Caco-2 (cell line): Measurements from ENCODE around the gene DENND2D. TPM values are rescaled to one million over a fixed set of nuclear protein-coding genes. Genes with fewer than 3 reads are reported as not detected.

Experiments
- BruUV-seq: library from RNA; stranded (reverse); fragments of 400-500 nt; replicated peaks from 2 replicates; lab custom pipeline; 2021; lab: Mats Ljungman, UMichigan
- CTCF ChIA-PET: fragments of 300-600 bp; sonication (Branson Sonifier 250); formaldehyde crosslinking; loops from one replicate; lab custom pipeline; 2022; ENCODE audit warnings: antibody characterized with exemption; lab: Charles Lee
- POLR2A ChIA-PET: fragments of 300-600 bp; sonication (Branson Sonifier 250); formaldehyde crosslinking; loops from one replicate; lab custom pipeline; 2022; ENCODE audit warnings: antibody characterized with exemption; lab: Charles Lee
- DNase-seq, 2 experiments: peaks; one replicate each; pipeline versions ENCODE4 v3.0.0 to v3.0.0-alpha.2; 2020 to 2022
- H3K27me3 ChIP-seq: replicated peaks from 2 replicates; pipeline ENCODE4 v1.6.0; 2011; ENCODE audit warnings: low read length; ENCODE audit not compliant: control insufficient read depth, insufficient read depth
- H3K36me3 ChIP-seq: 2 replicates; pipeline ENCODE4 v1.5.1; 2011; ENCODE audit warnings: low read length; ENCODE audit not compliant: control insufficient read depth, insufficient read depth
- H3K4me1 ChIP-seq: fragments of 250-450 bp; sonication (Bioruptor Pico); 2 replicates; pipeline ENCODE4 v1.5.1; 2020; ENCODE audit warnings: mild to moderate bottlenecking
- H3K4me3 ChIP-seq: 2 replicates; pipeline ENCODE4 v1.5.1; 2011; ENCODE audit warnings: low read depth, mild to moderate bottlenecking, control low read depth, low read length
- H3K9me3 ChIP-seq: fragments of 250-450 bp; sonication (Bioruptor Pico); 2 replicates; pipeline ENCODE4 v1.5.1; 2020; ENCODE audit warnings: mild to moderate bottlenecking, moderate library complexity
- H3K27ac Mint-ChIP-seq: one replicate; pipeline ENCODE4 v1.8.0; 2022; ENCODE audit warnings: mixed read lengths; ENCODE audit not compliant: unreplicated experiment
- H3K27me3 Mint-ChIP-seq: one replicate; pipeline ENCODE4 v1.8.0; 2022; ENCODE audit warnings: mixed read lengths; ENCODE audit not compliant: insufficient read depth, unreplicated experiment
- H3K36me3 Mint-ChIP-seq: one replicate; pipeline ENCODE4 v1.8.0; 2022; ENCODE audit warnings: mild to moderate bottlenecking, mixed read lengths; ENCODE audit not compliant: insufficient read depth, unreplicated experiment
- H3K4me1 Mint-ChIP-seq: one replicate; pipeline ENCODE4 v1.8.0; 2022; ENCODE audit warnings: low read depth, mixed read lengths; ENCODE audit not compliant: unreplicated experiment
- H3K4me3 Mint-ChIP-seq: one replicate; pipeline ENCODE4 v1.8.0; 2022; ENCODE audit warnings: mild to moderate bottlenecking, moderate library complexity, mixed read lengths; ENCODE audit not compliant: unreplicated experiment
- H3K9me3 Mint-ChIP-seq: one replicate; pipeline ENCODE4 v1.8.0; 2022; ENCODE audit warnings: mixed read lengths; ENCODE audit not compliant: unreplicated experiment
- CTCF ChIP-seq, 2 experiments: fragments of 200-600 bp in 1 of 2; IDR thresholded peaks; 1 replicate in 1 of 2; 2 replicates in 1 of 2; pipeline versions ENCODE4 v1.5.1 to v1.8.0; 2011 to 2022; ENCODE audit warnings: antibody characterized with exemption in 1 of 2, control low read depth in 1 of 2, inconsistent platforms in 1 of 2, low read depth in 1 of 2, low read length in 1 of 2, mild to moderate bottlenecking in 1 of 2, moderate library complexity in 1 of 2; ENCODE audit not compliant: insufficient read depth in 1 of 2, severe bottlenecking in 1 of 2, unreplicated experiment in 1 of 2
- intact Hi-C: fragments of 100-400 bp; cut with micrococcal nuclease; formaldehyde crosslinking; loops from one replicate; pipeline ENCODE4 v1.10.0; 2022; ENCODE audit not compliant: unreplicated experiment
- total RNA-seq: library from RNA; stranded (reverse); gene quantifications from 2 replicates; pipeline ENCODE4 v1.2.3, GENCODE V29; 2022

The DENND2D gene
- total RNA-seq, 1 experiment from 2014 or later, result 20.4 TPM

GRCh38 chr1:111227851-111228747, 27.7 kb upstream of the DENND2D start:
- intact Hi-C loops, result no loop called here
- no peak overlapping the region for H3K4me3 Mint-ChIP-seq
- H3K27ac Mint-ChIP-seq, result no peak overlapping the region

GRCh38 chr1:111227434-111227833, 27.0 kb upstream of the DENND2D start, which contains the start of gene CHI3L2:
TSS of gene CHI3L2 (plus strand) at chr1:111227713. CDS start at chr1:111227730, 17 bp downstream.
- no TSS peak for BruUV-seq
- H3K27me3 Mint-ChIP-seq, result no peaks in the 10 kb centered on the region
- ChIA-PET POLR2A (no interaction called here), CTCF (no interaction called here)
- peaks cover 5% of the 10 kb centered on the region for H3K36me3 Mint-ChIP-seq
- H3K9me3 Mint-ChIP-seq, result no peaks in the 10 kb centered on the region
- no peaks in the 10 kb centered on the region for H3K27me3 ChIP-seq
- DNase-seq, result no peak
- H3K27ac Mint-ChIP-seq, result no peak within 1 kb of the TSS
- H3K4me1 Mint-ChIP-seq, result peaks cover 6% of the 10 kb centered on the region
- no peaks in the 10 kb centered on the region for H3K9me3 ChIP-seq
- intact Hi-C loops, result no loop called here
- TF ChIP-seq CTCF (IDR thresholded peaks at IDR 0.05; ENCODE audit: insufficient read depth in 1 of 2, low read depth in 1 of 2, low read length in 1 of 2, severe bottlenecking in 1 of 2, unreplicated experiment in 1 of 2), result no peak
- no peak within 1 kb of the TSS for H3K4me3 ChIP-seq
- peaks cover 11% of the 10 kb centered on the region; the same call in 1 of the 2 replicates for H3K4me1 ChIP-seq
- no peak within 1 kb of the TSS for H3K4me3 Mint-ChIP-seq
- H3K36me3 ChIP-seq, result no peaks in the 10 kb centered on the region

More at GRCh38 chr1:111227851-111228747, 27.7 kb upstream of the DENND2D start:
- H3K36me3 Mint-ChIP-seq, result no peaks in the 10 kb centered on the region
- TF ChIP-seq CTCF (IDR thresholded peaks at IDR 0.05; ENCODE audit: insufficient read depth in 1 of 2, low read depth in 1 of 2, low read length in 1 of 2, severe bottlenecking in 1 of 2, unreplicated experiment in 1 of 2), result no peak
- Histone ChIP-seq H3K27me3 (no peaks in the 10 kb centered on the region), H3K9me3 (no peaks in the 10 kb centered on the region), H3K4me1 (peaks cover 7% of the 10 kb centered on the region; the same call in 1 of the 2 replicates), H3K4me3 (no peak overlapping the region), H3K36me3 (no peaks in the 10 kb centered on the region)
- H3K9me3 Mint-ChIP-seq, result no peaks in the 10 kb centered on the region
- ChIA-PET POLR2A (interaction anchor here (0.8 kb wide), 1 partner anchor 24 kb away, joined by 4 read pairs; no protein-coding TSS in a partner anchor), CTCF (no interaction called here)
- no TSS peak for BruUV-seq
- H3K27me3 Mint-ChIP-seq, result no peaks in the 10 kb centered on the region
- no peak for DNase-seq
- no peaks in the 10 kb centered on the region for H3K4me1 Mint-ChIP-seq

- POLR2A ChIA-PET, result no interaction called here
- CTCF ChIA-PET, result no interaction called here
- DNase-seq, result no peak
- H3K9me3 ChIP-seq, result no peaks in the 10 kb centered on the region
- peaks cover 18% of the 10 kb centered on the region for H3K4me1 ChIP-seq
- intact Hi-C loops, result no loop called here
- no peak for TF ChIP-seq CTCF (IDR thresholded peaks at IDR 0.05; ENCODE audit: insufficient read depth in 1 of 2, low read depth in 1 of 2, low read length in 1 of 2, severe bottlenecking in 1 of 2, unreplicated experiment in 1 of 2)
- H3K36me3 ChIP-seq, result no peaks in the 10 kb centered on the region
- H3K4me3 Mint-ChIP-seq, result no peak overlapping the region
- peaks cover 18% of the 10 kb centered on the region for H3K4me1 Mint-ChIP-seq
- H3K9me3 Mint-ChIP-seq, result no peaks in the 10 kb centered on the region
- no peak overlapping the region for H3K4me3 ChIP-seq
- no TSS peak for BruUV-seq
- peaks cover 9% of the 10 kb centered on the region for H3K36me3 Mint-ChIP-seq
- H3K27me3 Mint-ChIP-seq, result no peaks in the 10 kb centered on the region
- H3K27me3 ChIP-seq, result no peaks in the 10 kb centered on the region
- no peak overlapping the region for H3K27ac Mint-ChIP-seq
Observed at GRCh38 chr1:111225717-111226400, 25.4 kb upstream of the DENND2D start.
